ENCODE measurements around the gene AMOTL1.

AMOTL1 gene

GRCh38 chr11:94734563-94735275 lies 33.4 kb upstream of the AMOTL1 start:
- DNase-seq (ENCODE audit: low spot score): no peak
- TF ChIP-seq CTCF (IDR thresholded peaks at IDR 0.05; ENCODE audit: extremely low read depth, insufficient read depth, missing control alignments): no peak
- in situ Hi-C loops (cut with MboI; ENCODE audit: low pct_unique_long_range_greater_than_20kb, low sequenced_read_pairs, unreplicated experiment): no loop called here

GRCh38 chr11:94735907-94736306 lies 32.2 kb upstream of the AMOTL1 start:
- TF ChIP-seq CTCF (IDR thresholded peaks at IDR 0.05; ENCODE audit: extremely low read depth, insufficient read depth, missing control alignments): no peak
- DNase-seq (ENCODE audit: low spot score): no peak
- in situ Hi-C loops (cut with MboI; ENCODE audit: low pct_unique_long_range_greater_than_20kb, low sequenced_read_pairs, unreplicated experiment): no loop called here

DNA sequence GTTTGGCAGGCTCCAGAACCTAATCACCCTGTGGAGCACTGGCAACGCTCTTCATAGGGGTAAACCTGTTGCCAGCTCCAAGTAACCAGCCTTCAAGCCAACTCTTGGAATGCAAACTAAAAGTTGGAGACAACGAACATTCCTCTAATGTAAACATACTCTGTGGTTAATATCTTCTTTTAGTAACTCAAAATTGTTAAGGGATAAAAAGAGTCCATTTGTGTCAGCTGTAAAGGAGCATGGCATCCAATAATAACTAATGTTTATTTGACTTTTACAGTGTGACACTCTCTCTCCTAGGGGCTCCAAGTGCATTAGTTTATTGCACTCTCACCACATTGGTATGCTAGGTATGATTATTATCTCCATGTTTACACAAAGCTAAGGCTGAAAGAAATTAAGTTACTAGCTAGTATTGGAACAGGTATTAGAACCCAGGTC lies 31.0 kb upstream of the AMOTL1 start:
- DNase-seq (ENCODE audit: low spot score): no peak
- in situ Hi-C loops (cut with MboI; ENCODE audit: low pct_unique_long_range_greater_than_20kb, low sequenced_read_pairs, unreplicated experiment): no loop called here
- no peak for TF ChIP-seq CTCF (IDR thresholded peaks at IDR 0.05; ENCODE audit: extremely low read depth, insufficient read depth, missing control alignments)

- no peak for DNase-seq (ENCODE audit: low spot score)
- no peak for TF ChIP-seq CTCF (IDR thresholded peaks at IDR 0.05; ENCODE audit: extremely low read depth, insufficient read depth, missing control alignments)
- in situ Hi-C loops (cut with MboI; ENCODE audit: low pct_unique_long_range_greater_than_20kb, low sequenced_read_pairs, unreplicated experiment): no loop called here
Measured at GRCh38 chr11:94738746-94739145, 29.4 kb upstream of the AMOTL1 start.

- in situ Hi-C loops (cut with MboI; ENCODE audit: low pct_unique_long_range_greater_than_20kb, low sequenced_read_pairs, unreplicated experiment): no loop called here
- no peak for DNase-seq (ENCODE audit: low spot score)
- TF ChIP-seq CTCF (IDR thresholded peaks at IDR 0.05; ENCODE audit: extremely low read depth, insufficient read depth, missing control alignments): no peak
Measured at GRCh38 chr11:94739331-94739730, 28.8 kb upstream of the AMOTL1 start.

DNA sequence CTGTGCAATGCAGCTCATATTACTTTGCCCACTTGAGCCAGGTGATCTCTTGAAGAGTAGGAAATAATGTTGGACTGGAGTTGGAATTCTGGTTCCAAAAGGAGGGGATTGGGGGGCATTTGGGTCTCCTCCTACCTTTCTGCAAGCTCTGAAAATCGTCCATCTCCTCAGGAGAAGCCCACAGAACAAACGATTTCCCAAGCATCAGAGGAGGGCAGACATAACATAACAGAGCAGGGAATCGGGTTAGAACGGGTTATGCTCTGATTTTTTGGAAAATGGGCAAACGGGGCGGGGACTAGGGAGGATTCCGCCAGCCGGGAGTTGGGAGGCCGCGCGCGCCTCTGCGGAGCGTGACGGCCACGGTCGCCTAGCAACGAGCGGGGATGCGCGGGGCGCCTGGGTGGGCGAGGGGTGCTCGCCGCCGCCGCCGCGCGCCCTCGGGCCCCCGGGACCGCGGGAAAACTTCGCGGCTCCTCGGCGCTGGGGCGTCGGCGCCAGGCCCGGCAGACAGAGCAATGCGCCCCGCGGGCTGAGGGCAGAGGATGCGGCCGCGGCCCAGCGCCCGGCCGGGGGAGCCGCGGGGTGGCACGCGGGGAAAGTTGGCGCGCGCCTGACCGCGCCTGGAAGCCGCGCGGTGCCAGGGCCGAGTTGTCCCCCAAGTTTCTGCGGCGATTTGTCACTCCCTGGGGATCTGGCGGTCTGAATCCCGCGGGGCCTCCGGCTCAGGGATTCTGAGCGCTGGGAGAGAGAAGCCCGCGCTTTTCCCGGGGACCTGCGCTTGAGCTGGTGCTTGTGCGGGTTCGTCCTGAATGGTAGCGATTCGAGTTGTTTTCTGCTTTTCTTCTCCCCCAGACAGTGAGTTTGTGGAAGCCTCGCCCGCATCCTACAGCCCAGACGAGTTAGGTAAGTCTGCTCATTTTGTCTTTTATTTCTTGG lies 27.8 kb upstream of the AMOTL1 start:
- no peak for DNase-seq (ENCODE audit: low spot score)
- in situ Hi-C loops (cut with MboI; ENCODE audit: low pct_unique_long_range_greater_than_20kb, low sequenced_read_pairs, unreplicated experiment): no loop called here
- TF ChIP-seq CTCF (IDR thresholded peaks at IDR 0.05; ENCODE audit: extremely low read depth, insufficient read depth, missing control alignments): no peak
